K562 (cell line): ENCODE measurements around the gene ZG16B. TPM values are rescaled to one million over a fixed set of nuclear protein-coding genes. Genes with fewer than 3 reads are reported as not detected.

ENCODE experiments used
- CBX2 ChIP-seq: fragments of 200-600 bp; sonication (generic); IDR thresholded peaks from one replicate; pipeline ENCODE4 v1.6.1; 2012; ENCODE audit warnings: mild to moderate bottlenecking, low read length, inconsistent platforms; ENCODE audit not compliant: insufficient read depth, poor library complexity, severe bottlenecking
- FOSL1 ChIP-seq: fragments of 200-800 bp; sonication (Bioruptor generic); conservative IDR thresholded peaks from 2 replicates; pipeline ENCODE4 v1.6.1; 2016; ENCODE audit warnings: missing genetic modification characterization, missing compliant biosample characterization
- HNRNPK ChIP-seq: fragments of 200-400 bp; formaldehyde crosslinking; IDR thresholded peaks from one replicate; pipeline ENCODE4 v1.6.1; 2018; ENCODE audit warnings: mild to moderate bottlenecking, low read depth, low read length; ENCODE audit not compliant: poor library complexity, severe bottlenecking
- JUN ChIP-seq, 2 experiments: sonication (generic) in 1 of 2; formaldehyde crosslinking in 1 of 2; IDR thresholded peaks; 2 replicates each; pipeline versions ENCODE4 v1.6.1 to v1.8.0; 2012 to 2022; ENCODE audit warnings: borderline replicate concordance in 2 of 2, mild to moderate bottlenecking in 2 of 2, improper control_type of control experiment in 1 of 2, low read depth in 1 of 2, low read length in 1 of 2, missing genetic modification reagents in 1 of 2
- KAT2B ChIP-seq: IDR thresholded peaks from one replicate; pipeline ENCODE4 v1.6.1; 2012; ENCODE audit warnings: low read depth, mild to moderate bottlenecking, control low read depth, inconsistent platforms, low read length, moderate library complexity
- L3MBTL2 ChIP-seq: fragments of 450-650 bp; IDR thresholded peaks from 2 replicates; pipeline ENCODE4 v1.6.1; 2016; ENCODE audit warnings: mild to moderate bottlenecking, moderate library complexity
- MAFK ChIP-seq: IDR thresholded peaks from 2 replicates; pipeline ENCODE4 v1.6.1; 2011; ENCODE audit warnings: low read length, improper control_type of control experiment
- PCBP1 ChIP-seq: fragments of 200-400 bp; formaldehyde crosslinking; IDR thresholded peaks from 2 replicates; pipeline ENCODE4 v1.6.1; 2018; ENCODE audit warnings: mild to moderate bottlenecking, low read depth, low read length; ENCODE audit not compliant: poor library complexity, severe bottlenecking
- SAFB ChIP-seq: fragments of 200-400 bp; formaldehyde crosslinking; IDR thresholded peaks from 2 replicates; pipeline ENCODE4 v1.6.1; 2017; ENCODE audit warnings: low read depth, low read length, borderline replicate concordance
- TAF15 ChIP-seq: fragments of 200-400 bp; formaldehyde crosslinking; IDR thresholded peaks from 2 replicates; pipeline ENCODE4 v1.6.1; 2017; ENCODE audit warnings: mild to moderate bottlenecking, low read depth, low read length, moderate library complexity
- ZFP1 ChIP-seq: fragments of 450-650 bp; formaldehyde crosslinking; IDR thresholded peaks from 2 replicates; pipeline ENCODE4 v1.4.0; 2020; ENCODE audit warnings: mild to moderate bottlenecking, mixed read lengths
- polyA plus RNA-seq, 8 experiments: library from polyadenylated mRNA; depleted of rRNA in 4 of 8; stranded (reverse) in 5 of 8; unstranded in 3 of 8; fragments of >200 nt; fragmentation: Nextera tagmentation in 2 of 8; fragmentation: Illumina TruSeq in 1 of 8; extraction: Ambion mirVana in 2 of 8; extraction: Trizol in 1 of 8; gene quantifications; 2 replicates each; pipeline versions ENCODE4 v1.2.1 to v1.2.3, GENCODE V29; 2011 to 2014; ENCODE audit warnings: inconsistent platforms in 1 of 8, missing spikeins in 1 of 8
- total RNA-seq, 7 experiments: library from RNA; depleted of rRNA in 6 of 7; stranded (reverse); fragments of >200 nt in 6 of 7; fragmentation: Illumina TruSeq in 2 of 7; extraction: Trizol in 2 of 7; gene quantifications; 2 replicates each; pipeline versions ENCODE4 v1.2.1 to v1.2.3, GENCODE V29; 2011 to 2021; ENCODE audit warnings: low replicate concordance in 1 of 7
- TF ChIP-seq, protein P1 (sequence below): fragments of 250-450 bp; sonication (Bioruptor Pico); IDR thresholded peaks from 2 replicates; pipeline ENCODE4 v1.5.0; 2020; ENCODE audit warnings: mild to moderate bottlenecking, borderline replicate concordance
- TF ChIP-seq, protein P2 (sequence below): fragments of 250-450 bp; sonication (Bioruptor Pico); IDR thresholded peaks from 2 replicates; pipeline ENCODE4 v1.8.0; 2021; ENCODE audit warnings: moderate library complexity, mild to moderate bottlenecking, inconsistent platforms
- TF ChIP-seq, protein P3 (sequence below), 2 experiments: fragments of 450-650 bp in 1 of 2; sonication (generic) in 1 of 2; formaldehyde crosslinking; conservative IDR thresholded peaks; 2 replicates each; pipeline versions ENCODE4 v1.4.0 to v1.8.1; 2020 to 2022; ENCODE audit warnings: mild to moderate bottlenecking in 1 of 2, missing genetic modification reagents in 1 of 2
- TF ChIP-seq, protein P4 (sequence below), 2 experiments: fragments of 450-650 bp in 1 of 2; sonication (generic) in 1 of 2; formaldehyde crosslinking in 1 of 2; IDR thresholded peaks in 1 of 2; conservative IDR thresholded peaks in 1 of 2; 2 replicates each; pipeline versions ENCODE4 v1.6.1 to v1.8.1; 2016 to 2023; ENCODE audit warnings: mild to moderate bottlenecking in 2 of 2, moderate library complexity in 2 of 2, inconsistent platforms in 1 of 2, missing genetic modification reagents in 1 of 2
- TF ChIP-seq, protein P5 (sequence below): fragments of 450-650 bp; formaldehyde crosslinking; IDR thresholded peaks from 2 replicates; pipeline ENCODE4 v1.4.0; 2020; ENCODE audit warnings: mild to moderate bottlenecking, mixed read lengths

Gene ZG16B
- total and polyA plus RNA-seq, 9 of the 15 experiments (the other 6 are each of a cell fraction or from before 2014, with no cell fraction given): 0.25 to 0.43 (median 0.34) TPM; not detected in 5

DNA sequence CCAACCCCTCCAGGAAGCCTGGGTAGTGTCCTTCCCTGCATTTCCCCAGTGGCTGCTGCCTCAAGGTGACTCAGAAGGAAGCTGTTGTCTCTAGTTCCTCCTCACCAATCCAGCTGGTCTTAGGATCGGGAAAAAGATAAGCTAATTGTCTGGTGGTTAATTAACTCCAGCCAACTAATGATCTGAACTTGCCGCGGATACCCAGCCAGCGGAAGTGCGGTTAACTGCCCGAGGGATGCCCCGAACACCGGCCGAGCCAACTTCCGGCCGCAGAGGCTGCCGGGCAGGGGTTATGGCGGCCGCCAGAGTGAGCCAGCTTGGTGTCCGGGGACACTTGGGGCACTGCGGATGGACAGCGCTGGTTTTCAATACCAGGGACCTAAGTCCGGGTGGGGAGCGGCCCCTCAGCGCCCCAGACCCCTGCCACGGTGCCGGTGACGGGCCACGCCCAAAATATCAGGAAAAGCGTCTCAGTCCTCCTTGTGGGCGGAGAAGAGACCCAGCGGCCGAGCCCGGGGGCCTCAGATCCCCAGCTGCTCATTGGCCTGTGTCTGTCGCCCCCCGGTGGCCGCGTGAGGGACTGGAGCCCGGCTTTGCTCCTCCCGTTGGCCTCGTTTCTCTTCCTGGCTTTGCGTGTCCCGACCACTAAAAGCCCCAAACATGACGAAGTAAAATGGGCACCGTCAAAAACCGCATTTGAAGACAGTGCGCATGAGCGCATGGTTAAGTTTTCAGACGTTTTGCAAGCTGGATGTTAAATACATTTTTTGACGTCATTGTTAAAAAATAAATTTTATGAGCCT, 38.1 kb downstream of the ZG16B start (continued):
- TF ChIP-seq, protein P1, sequence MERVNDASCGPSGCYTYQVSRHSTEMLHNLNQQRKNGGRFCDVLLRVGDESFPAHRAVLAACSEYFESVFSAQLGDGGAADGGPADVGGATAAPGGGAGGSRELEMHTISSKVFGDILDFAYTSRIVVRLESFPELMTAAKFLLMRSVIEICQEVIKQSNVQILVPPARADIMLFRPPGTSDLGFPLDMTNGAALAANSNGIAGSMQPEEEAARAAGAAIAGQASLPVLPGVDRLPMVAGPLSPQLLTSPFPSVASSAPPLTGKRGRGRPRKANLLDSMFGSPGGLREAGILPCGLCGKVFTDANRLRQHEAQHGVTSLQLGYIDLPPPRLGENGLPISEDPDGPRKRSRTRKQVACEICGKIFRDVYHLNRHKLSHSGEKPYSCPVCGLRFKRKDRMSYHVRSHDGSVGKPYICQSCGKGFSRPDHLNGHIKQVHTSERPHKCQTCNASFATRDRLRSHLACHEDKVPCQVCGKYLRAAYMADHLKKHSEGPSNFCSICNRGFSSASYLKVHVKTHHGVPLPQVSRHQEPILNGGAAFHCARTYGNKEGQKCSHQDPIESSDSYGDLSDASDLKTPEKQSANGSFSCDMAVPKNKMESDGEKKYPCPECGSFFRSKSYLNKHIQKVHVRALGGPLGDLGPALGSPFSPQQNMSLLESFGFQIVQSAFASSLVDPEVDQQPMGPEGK (CRISPR knock-in tag): no peak
- TF ChIP-seq KAT2B (no peak), MAFK (no peak), PCBP1 (peak; percentile 69), FOSL1 (tag) (peak; percentile 82), ZFP1 (CRISPR knock-in tag) (no peak), TAF15 (no peak), JUN (IDR thresholded peaks at IDR 0.05; ENCODE audit: borderline replicate concordance, low read depth, low read length) (no peak; the same call in 1 of the 2 replicates), JUN (CRISPR knock-in tag; IDR thresholded peaks at IDR 0.05; ENCODE audit: borderline replicate concordance) (no peak), CBX2 (no peak), L3MBTL2 (peak; percentile 84), HNRNPK (no peak), SAFB (no peak)
- TF ChIP-seq, protein P2, sequence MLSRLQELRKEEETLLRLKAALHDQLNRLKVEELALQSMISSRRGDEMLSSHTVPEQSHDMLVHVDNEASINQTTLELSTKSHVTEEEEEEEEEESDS (CRISPR knock-in tag): no peak
- TF ChIP-seq, protein P3, sequence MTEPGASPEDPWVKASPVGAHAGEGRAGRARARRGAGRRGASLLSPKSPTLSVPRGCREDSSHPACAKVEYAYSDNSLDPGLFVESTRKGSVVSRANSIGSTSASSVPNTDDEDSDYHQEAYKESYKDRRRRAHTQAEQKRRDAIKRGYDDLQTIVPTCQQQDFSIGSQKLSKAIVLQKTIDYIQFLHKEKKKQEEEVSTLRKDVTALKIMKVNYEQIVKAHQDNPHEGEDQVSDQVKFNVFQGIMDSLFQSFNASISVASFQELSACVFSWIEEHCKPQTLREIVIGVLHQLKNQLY (CRISPR knock-in tag; conservative IDR thresholded peaks at IDR 0.05): 0 out of 4 replicates have a peak, but pooled peaks of 1 of the 2 experiments have one; percentile 24
- TF ChIP-seq, protein P4, sequence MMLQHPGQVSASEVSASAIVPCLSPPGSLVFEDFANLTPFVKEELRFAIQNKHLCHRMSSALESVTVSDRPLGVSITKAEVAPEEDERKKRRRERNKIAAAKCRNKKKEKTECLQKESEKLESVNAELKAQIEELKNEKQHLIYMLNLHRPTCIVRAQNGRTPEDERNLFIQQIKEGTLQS (IDR thresholded peaks at IDR 0.05): peak; percentile 32; the same call in 1 of the 2 replicates
- TF ChIP-seq, protein P4 (CRISPR knock-in tag; conservative IDR thresholded peaks at IDR 0.05): 0 out of 2 replicates have a peak, but pooled peaks have one; percentile 15
- TF ChIP-seq, protein P5, sequence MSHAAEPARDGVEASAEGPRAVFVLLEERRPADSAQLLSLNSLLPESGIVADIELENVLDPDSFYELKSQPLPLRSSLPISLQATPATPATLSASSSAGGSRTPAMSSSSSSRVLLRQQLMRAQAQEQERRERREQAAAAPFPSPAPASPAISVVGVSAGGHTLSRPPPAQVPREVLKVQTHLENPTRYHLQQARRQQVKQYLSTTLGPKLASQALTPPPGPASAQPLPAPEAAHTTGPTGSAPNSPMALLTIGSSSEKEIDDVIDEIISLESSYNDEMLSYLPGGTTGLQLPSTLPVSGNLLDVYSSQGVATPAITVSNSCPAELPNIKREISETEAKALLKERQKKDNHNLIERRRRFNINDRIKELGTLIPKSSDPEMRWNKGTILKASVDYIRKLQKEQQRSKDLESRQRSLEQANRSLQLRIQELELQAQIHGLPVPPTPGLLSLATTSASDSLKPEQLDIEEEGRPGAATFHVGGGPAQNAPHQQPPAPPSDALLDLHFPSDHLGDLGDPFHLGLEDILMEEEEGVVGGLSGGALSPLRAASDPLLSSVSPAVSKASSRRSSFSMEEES (CRISPR knock-in tag): no peak
